HG02642 (cell line): Measurements from ENCODE around the gene TLNRD1.
"Not testable (repeated sequence)": the region's sequence is repeated elsewhere in the genome, so short reads cannot be mapped to it uniquely, and the experiment has no call there.

Source experiments
- ATAC-seq: cut with Tn5 transposase; IDR thresholded peaks from one replicate; pipeline ENCODE4 v1.9.1; 2021; ENCODE audit warnings: mild to moderate bottlenecking; ENCODE audit not compliant: unreplicated experiment, poor library complexity

TLNRD1 gene

GRCh38 chr15:81000624-81001151 lies at the start of gene TLNRD1:
Gene TLNRD1, plus strand, starts transcription at chr15:81000923. Its CDS starts 1,349 bp downstream, at chr15:81002272.
- peak; percentile 68 for ATAC-seq

DNA sequence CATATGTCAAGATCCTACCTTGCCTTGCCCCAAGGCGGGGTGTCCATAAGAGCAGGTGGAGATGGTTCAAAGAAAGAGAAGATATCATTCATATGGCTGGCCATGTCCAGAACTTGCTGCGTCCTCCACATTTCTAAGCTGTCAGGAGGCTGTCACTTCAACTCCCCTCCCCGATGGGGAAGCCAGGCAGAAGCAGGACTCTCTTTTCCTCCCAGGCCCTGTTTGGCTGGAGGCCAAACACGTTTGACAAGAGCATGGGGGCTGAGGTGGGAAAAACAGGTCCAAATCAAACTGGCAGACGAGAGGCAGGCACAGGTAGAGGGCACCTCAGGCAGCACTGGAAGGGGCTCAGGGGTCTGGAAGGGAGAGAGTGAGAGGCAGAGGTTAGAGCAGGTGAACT lies 48.8 kb upstream of the TLNRD1 start:
- ATAC-seq = no peak

- no peak for ATAC-seq
Observed at GRCh38 chr15:80953001-80953952, 47.4 kb upstream of the TLNRD1 start.

- no peak for ATAC-seq
Observed at GRCh38 chr15:80953953-80954778, 46.6 kb upstream of the TLNRD1 start.

DNA sequence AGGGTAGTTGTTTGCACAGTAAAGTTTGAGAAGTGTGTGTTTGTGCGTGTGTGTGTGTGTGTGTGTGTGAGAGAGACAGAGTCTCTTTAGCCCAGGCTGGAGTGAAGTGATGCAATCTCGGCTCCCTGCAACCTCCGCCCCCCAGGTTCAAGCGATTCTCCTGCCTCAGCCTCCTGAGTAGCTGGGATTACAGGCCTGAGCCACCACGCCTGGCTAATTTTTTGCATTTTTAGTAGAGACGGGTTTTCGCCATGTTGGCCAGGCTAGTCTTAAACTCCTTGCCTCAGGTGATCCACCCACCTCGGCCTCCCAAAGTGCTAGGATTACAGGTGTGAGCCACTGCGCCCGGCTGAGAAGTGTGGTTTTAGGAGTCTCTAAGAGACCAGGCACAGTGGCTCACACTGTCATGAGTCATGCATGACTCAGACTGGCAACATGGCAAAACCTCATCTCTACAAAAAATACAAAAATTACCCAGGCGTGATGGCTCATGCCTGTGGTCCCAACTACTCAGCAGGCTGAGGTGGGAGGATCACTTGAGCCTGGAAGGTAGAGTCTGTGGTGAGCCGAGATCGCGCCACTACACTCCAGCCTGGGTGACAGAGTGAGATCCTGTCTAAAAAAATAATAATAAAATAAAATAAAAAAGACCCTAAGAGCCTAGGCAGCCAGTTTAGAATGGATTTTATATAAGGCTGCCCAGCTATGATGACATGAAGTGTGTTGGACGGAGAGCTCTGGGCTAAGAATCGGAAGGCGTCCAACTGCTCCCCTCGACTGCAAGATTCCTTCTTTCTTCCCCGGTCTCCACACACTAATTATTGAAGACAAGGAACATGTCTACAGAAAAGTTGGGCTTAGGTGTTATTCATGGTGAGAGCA lies 44.9 kb upstream of the TLNRD1 start:
- not testable (repeated sequence) for ATAC-seq

GRCh38 chr15:80957556-80957955 lies 43.2 kb upstream of the TLNRD1 start:
- ATAC-seq = no peak

- no peak for ATAC-seq
Observed at GRCh38 chr15:80957976-80958375, 42.7 kb upstream of the TLNRD1 start.

GRCh38 chr15:80958818-80959495 lies 41.8 kb upstream of the TLNRD1 start:
- no peak for ATAC-seq

- not testable (repeated sequence) for ATAC-seq
Observed at GRCh38 chr15:80965454-80965853, 35.3 kb upstream of the TLNRD1 start.

DNA sequence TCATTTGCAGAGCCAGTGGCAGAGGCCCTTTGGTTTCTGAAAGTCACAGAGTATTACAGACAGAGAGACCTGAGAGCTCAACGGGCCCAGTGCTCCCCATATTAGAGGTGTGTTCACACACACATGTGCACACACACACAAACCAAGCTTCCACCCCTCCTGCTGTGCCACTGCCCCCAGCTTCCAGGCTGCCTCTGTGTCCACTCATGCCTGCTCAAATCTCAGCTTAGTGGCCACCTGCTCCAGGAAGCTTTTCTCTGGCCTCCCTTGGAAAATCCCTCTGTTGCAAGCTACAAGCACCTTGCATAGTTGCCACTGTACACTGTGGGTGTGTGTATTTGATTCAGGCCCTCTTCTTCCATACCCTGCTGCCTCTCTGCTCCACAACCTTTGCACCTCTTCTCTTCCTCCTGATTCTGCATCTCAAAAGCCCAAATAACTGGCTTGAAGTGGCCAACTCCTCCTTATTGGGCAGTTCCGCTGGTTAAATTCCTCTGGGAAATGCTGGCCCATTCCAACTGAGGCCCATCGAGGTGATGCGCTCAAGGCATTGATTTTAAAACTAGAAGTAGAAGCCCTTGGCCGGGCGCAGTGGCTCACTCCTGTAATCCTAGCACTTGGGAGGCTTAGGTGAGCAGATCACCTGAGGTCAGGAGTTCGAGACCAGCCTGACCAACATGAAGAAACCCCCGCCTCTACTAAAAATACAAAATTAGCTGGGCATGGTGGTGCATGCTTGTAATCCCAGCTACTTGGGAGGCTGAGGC lies 34.1 kb upstream of the TLNRD1 start:
- ATAC-seq = no peak

GRCh38 chr15:80967451-80967850 lies 33.3 kb upstream of the TLNRD1 start:
- no peak for ATAC-seq

DNA sequence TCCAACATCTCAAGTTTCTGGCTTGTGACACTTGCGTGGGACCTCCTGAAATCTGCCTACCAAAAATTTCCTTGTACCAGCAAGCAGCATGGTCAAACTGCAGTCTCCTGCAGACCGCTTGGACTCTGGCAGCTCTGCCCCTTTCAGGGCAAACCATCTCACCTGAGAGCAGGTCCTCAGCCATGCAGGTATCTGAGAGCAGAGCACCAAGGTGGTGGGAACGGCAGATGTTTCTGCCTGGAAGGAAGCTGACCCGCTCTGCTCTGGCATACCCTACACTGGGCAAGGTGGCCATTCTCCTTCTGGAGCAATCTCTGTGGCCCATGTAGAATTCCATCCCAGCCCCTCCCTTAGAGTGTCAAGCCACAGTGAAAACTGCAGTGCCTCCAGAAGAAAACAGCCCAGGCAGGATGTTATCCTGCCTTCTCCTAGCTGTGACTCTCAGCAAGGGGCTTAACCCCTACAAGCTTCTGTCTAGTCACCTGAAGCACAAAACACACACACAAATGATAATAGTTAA lies 32.7 kb upstream of the TLNRD1 start:
- ATAC-seq = no peak

- ATAC-seq = no peak
Observed at GRCh38 chr15:80969316-80969715, 31.4 kb upstream of the TLNRD1 start.

DNA sequence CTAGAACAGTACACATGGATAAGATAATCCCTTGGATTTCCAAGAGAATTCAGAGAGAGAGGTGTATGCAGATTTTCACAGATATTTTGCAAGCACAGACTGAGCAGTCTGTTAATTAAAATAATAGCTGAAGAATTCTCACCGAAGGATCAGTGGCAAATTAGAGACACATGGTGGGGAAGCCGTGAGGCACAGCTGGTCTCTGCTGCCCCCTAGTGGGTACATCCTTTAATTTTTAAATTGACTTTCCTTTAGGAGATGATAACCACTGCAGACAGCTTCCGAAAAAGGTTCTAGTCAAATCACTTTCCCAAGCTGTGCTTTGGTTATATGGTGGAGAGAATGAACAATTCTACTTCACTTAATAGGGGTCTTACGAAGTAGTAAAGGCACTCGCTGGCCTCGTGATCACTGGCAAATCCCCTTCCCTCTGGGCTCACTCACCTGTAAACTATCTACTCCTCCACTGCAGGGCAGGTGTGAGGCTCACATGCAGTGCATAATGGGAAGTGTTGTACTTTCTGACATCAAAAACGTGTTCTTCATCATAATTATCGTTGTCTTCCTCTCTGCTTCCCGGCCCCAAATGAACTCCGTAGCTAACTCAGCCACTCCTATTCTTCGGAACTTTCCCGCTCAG lies 30.6 kb upstream of the TLNRD1 start:
- no peak for ATAC-seq

- no peak for ATAC-seq
Observed at GRCh38 chr15:80970658-80971057, 30.1 kb upstream of the TLNRD1 start.

DNA sequence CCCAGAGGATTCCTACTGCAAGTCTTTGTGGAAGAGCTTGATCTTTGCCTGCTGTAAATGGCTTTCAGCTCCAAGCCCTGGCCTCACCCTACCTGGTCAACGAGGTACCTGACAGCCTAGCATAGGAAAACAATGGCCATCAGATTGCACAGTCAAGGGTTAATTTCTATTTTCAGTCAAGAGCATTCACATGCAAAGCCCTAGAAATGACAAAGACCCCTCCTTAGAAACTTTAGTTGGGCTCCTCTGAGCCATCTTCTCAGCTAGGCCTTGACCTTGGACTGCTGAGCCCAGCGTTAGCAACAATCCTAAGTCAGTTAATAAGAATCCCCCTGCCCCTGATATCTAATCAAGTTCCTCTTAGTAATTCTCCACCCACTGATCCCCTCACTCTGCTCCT lies 29.6 kb upstream of the TLNRD1 start:
- no peak for ATAC-seq

DNA sequence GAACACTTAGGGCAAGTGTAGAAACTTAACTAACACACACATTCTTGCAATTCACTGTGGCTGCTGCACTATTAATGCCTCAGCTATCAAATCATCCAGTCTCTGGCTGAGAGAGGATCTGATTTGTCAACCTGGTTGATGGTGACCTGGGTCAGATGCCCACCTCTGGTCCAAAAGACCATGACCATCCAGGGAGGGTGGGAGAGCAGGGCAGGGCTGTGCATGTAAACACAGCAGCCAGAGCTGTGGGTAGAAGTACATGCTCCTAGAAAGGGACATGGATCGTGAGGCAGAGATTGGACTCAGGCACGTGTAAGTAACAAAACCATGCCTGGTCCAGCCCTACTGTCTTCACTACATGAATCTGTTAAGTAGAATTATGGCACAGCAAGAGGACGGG lies 28.4 kb upstream of the TLNRD1 start:
- no peak for ATAC-seq

GRCh38 chr15:80974914-80975313 lies 25.8 kb upstream of the TLNRD1 start:
- no peak for ATAC-seq
